Measurements from ENCODE around the gene CCSER1.

CCSER1 gene

GRCh38 chr4:91233164-91233563 is 1106.0 kb downstream of the CCSER1 start:
- Histone ChIP-seq H3K36me3 (ENCODE audit: insufficient read depth, low read length) (no peaks in the 10 kb centered on the region), H3K9ac (ENCODE audit: low read depth, low read length) (no peak overlapping the region), H3K79me2 (ENCODE audit: insufficient read depth, low read length) (no peaks in the 10 kb centered on the region), H3K4me3 (ENCODE audit: low read depth in 1 of 2, low read length in 2 of 2) (no peak overlapping the region), H3K9me3 (ENCODE audit: insufficient read depth, low read length, severe bottlenecking) (no peaks in the 10 kb centered on the region), H4K20me1 (ENCODE audit: insufficient read depth, low read length) (no peaks in the 10 kb centered on the region), H3K4me2 (ENCODE audit: insufficient read depth, low read length) (no peak overlapping the region), H3K4me1 (ENCODE audit: insufficient read depth, low read length) (no peaks in the 10 kb centered on the region), H3K27me3 (ENCODE audit: insufficient read depth, low read length, poor library complexity) (no peaks in the 10 kb centered on the region), H3K27ac (ENCODE audit: low read length) (no peak overlapping the region), H2AFZ (ENCODE audit: low read depth, low read length) (no peak overlapping the region)
- ATAC-seq (ENCODE audit: insufficient read depth, low read depth) (no peak), DNase-seq (no peak)
- TF ChIP-seq CTCF (IDR thresholded peaks at IDR 0.05; ENCODE audit: borderline replicate concordance, extremely low read depth, low read length, poor library complexity, severe bottlenecking) (no peak), EZH2 (IDR thresholded peaks at IDR 0.05; ENCODE audit: borderline replicate concordance, low read depth, low read length, severe bottlenecking) (no peak)

GRCh38 chr4:91243132-91243531 is 1115.9 kb downstream of the CCSER1 start:
- H3K27me3 ChIP-seq (ENCODE audit: insufficient read depth, low read length, poor library complexity), result no peaks in the 10 kb centered on the region
- no peak overlapping the region for H3K27ac ChIP-seq (ENCODE audit: low read length)
- TF ChIP-seq EZH2 (IDR thresholded peaks at IDR 0.05; ENCODE audit: borderline replicate concordance, low read depth, low read length, severe bottlenecking) (no peak), CTCF (IDR thresholded peaks at IDR 0.05; ENCODE audit: borderline replicate concordance, extremely low read depth, low read length, poor library complexity, severe bottlenecking) (no peak)
- no peaks in the 10 kb centered on the region for H4K20me1 ChIP-seq (ENCODE audit: insufficient read depth, low read length)
- H3K4me2 ChIP-seq (ENCODE audit: insufficient read depth, low read length), result no peak overlapping the region
- no peaks in the 10 kb centered on the region for H3K79me2 ChIP-seq (ENCODE audit: insufficient read depth, low read length)
- H3K9ac ChIP-seq (ENCODE audit: low read depth, low read length), result no peak overlapping the region
- H3K9me3 ChIP-seq (ENCODE audit: insufficient read depth, low read length, severe bottlenecking), result no peaks in the 10 kb centered on the region
- DNase-seq (no peak), ATAC-seq (ENCODE audit: insufficient read depth, low read depth) (no peak)
- no peaks in the 10 kb centered on the region for H3K4me1 ChIP-seq (ENCODE audit: insufficient read depth, low read length)
- no peaks in the 10 kb centered on the region for H3K36me3 ChIP-seq (ENCODE audit: insufficient read depth, low read length)
- H2AFZ ChIP-seq (ENCODE audit: low read depth, low read length), result no peak overlapping the region
- H3K4me3 ChIP-seq (ENCODE audit: low read depth in 1 of 2, low read length in 2 of 2), result no peak overlapping the region

GRCh38 chr4:91256043-91256442 is 1128.8 kb downstream of the CCSER1 start:
- no peak overlapping the region for H2AFZ ChIP-seq (ENCODE audit: low read depth, low read length)
- H3K4me1 ChIP-seq (ENCODE audit: insufficient read depth, low read length), result no peaks in the 10 kb centered on the region
- no peaks in the 10 kb centered on the region for H3K79me2 ChIP-seq (ENCODE audit: insufficient read depth, low read length)
- H3K27me3 ChIP-seq (ENCODE audit: insufficient read depth, low read length, poor library complexity), result no peaks in the 10 kb centered on the region
- DNase-seq, result no peak
- no peak for ATAC-seq (ENCODE audit: insufficient read depth, low read depth)
- no peak for TF ChIP-seq EZH2 (IDR thresholded peaks at IDR 0.05; ENCODE audit: borderline replicate concordance, low read depth, low read length, severe bottlenecking)
- H3K9ac ChIP-seq (ENCODE audit: low read depth, low read length), result no peak overlapping the region
- no peak overlapping the region for H3K27ac ChIP-seq (ENCODE audit: low read length)
- H3K4me3 ChIP-seq (ENCODE audit: low read depth in 1 of 2, low read length in 2 of 2), result no peak overlapping the region
- H4K20me1 ChIP-seq (ENCODE audit: insufficient read depth, low read length), result no peaks in the 10 kb centered on the region
- no peak overlapping the region for H3K4me2 ChIP-seq (ENCODE audit: insufficient read depth, low read length)
- no peaks in the 10 kb centered on the region for H3K36me3 ChIP-seq (ENCODE audit: insufficient read depth, low read length)
- no peaks in the 10 kb centered on the region for H3K9me3 ChIP-seq (ENCODE audit: insufficient read depth, low read length, severe bottlenecking)

- no peak for ATAC-seq (ENCODE audit: insufficient read depth, low read depth)
These were observed 1129.6 kb downstream of the CCSER1 start for GRCh38 chr4:91256751-91257150.

More at GRCh38 chr4:91256751-91257150, 1129.6 kb downstream of the CCSER1 start:
- Histone ChIP-seq H3K4me1 (ENCODE audit: insufficient read depth, low read length) (no peaks in the 10 kb centered on the region), H3K9me3 (ENCODE audit: insufficient read depth, low read length, severe bottlenecking) (no peaks in the 10 kb centered on the region), H3K27ac (ENCODE audit: low read length) (no peak overlapping the region), H3K4me2 (ENCODE audit: insufficient read depth, low read length) (no peak overlapping the region), H3K36me3 (ENCODE audit: insufficient read depth, low read length) (no peaks in the 10 kb centered on the region), H3K9ac (ENCODE audit: low read depth, low read length) (no peak overlapping the region), H3K79me2 (ENCODE audit: insufficient read depth, low read length) (no peaks in the 10 kb centered on the region), H2AFZ (ENCODE audit: low read depth, low read length) (no peak overlapping the region), H4K20me1 (ENCODE audit: insufficient read depth, low read length) (no peaks in the 10 kb centered on the region), H3K4me3 (ENCODE audit: low read depth in 1 of 2, low read length in 2 of 2) (no peak overlapping the region), H3K27me3 (ENCODE audit: insufficient read depth, low read length, poor library complexity) (no peaks in the 10 kb centered on the region)
- TF ChIP-seq EZH2 (IDR thresholded peaks at IDR 0.05; ENCODE audit: borderline replicate concordance, low read depth, low read length, severe bottlenecking) (no peak), CTCF (IDR thresholded peaks at IDR 0.05; ENCODE audit: borderline replicate concordance, extremely low read depth, low read length, poor library complexity, severe bottlenecking) (no peak)
- DNase-seq, result no peak
